ENCODE measurements around the gene WASHC2A.
"Not testable (repeated sequence)": the region's sequence is repeated elsewhere in the genome, so short reads cannot be mapped to it uniquely, and the experiment has no call there.

- not testable (repeated sequence) for TF ChIP-seq CTCF, EP300 (IDR thresholded peaks at IDR 0.05)
Measured at GRCh38 chr10:50046457-50046856, 21.3 kb upstream of the WASHC2A start.

All from stomach (tissue), 4 donors.